DOHH2 (cell line): ENCODE measurements around the gene SRGAP1.

ENCODE experiments used
- H3F3A ChIP-seq: fragments of 200-600 bp; sonication (generic), shearing (Covaris generic); 2 replicates; pipeline ENCODE4 v1.6.0; 2016; ENCODE audit warnings: antibody characterized with exemption, mild to moderate bottlenecking; ENCODE audit not compliant: control insufficient read depth, insufficient read depth
- H3K27ac ChIP-seq: fragments of 200-600 bp; sonication (generic); 2 replicates; pipeline ENCODE4 v1.5.1; 2014; ENCODE audit warnings: low read depth, mild to moderate bottlenecking, low read length, moderate library complexity
- H3K27me3 ChIP-seq: fragments of 200-600 bp; sonication (generic); 2 replicates; pipeline ENCODE4 v1.6.1; 2014; ENCODE audit warnings: mild to moderate bottlenecking, low read length, mixed read lengths; ENCODE audit not compliant: control insufficient read depth
- H3K36me3 ChIP-seq: fragments of 200-600 bp; sonication (generic); 2 replicates; pipeline ENCODE4 v1.6.1; 2014; ENCODE audit warnings: mild to moderate bottlenecking, low read length, moderate library complexity, mixed read lengths; ENCODE audit not compliant: control insufficient read depth
- H3K4me1 ChIP-seq: fragments of 200-600 bp; sonication (generic); 2 replicates; pipeline ENCODE4 v1.6.1; 2014; ENCODE audit warnings: mild to moderate bottlenecking, low read length, mixed read lengths; ENCODE audit not compliant: control insufficient read depth
- H3K4me2 ChIP-seq: fragments of 200-600 bp; sonication (generic); 2 replicates; pipeline ENCODE4 v1.6.0; 2014; ENCODE audit warnings: mild to moderate bottlenecking, low read length, moderate library complexity
- H3K4me3 ChIP-seq: fragments of 200-600 bp; sonication (generic); 2 replicates; pipeline ENCODE4 v1.5.1; 2014; ENCODE audit warnings: mild to moderate bottlenecking, low read length, mixed read lengths
- H3K79me2 ChIP-seq: fragments of 200-600 bp; sonication (generic); 2 replicates; pipeline ENCODE4 v1.6.1; 2014; ENCODE audit warnings: mild to moderate bottlenecking, low read length, mixed read lengths; ENCODE audit not compliant: control insufficient read depth
- H3K9me2 ChIP-seq: fragments of 200-600 bp; sonication (generic); replicated peaks from 2 replicates; pipeline ENCODE4 v1.6.1; 2014; ENCODE audit warnings: mild to moderate bottlenecking, low read length, mixed read lengths; ENCODE audit not compliant: control insufficient read depth
- H3K9me3 ChIP-seq: fragments of 200-600 bp; sonication (generic); 2 replicates; pipeline ENCODE4 v1.6.1; 2014; ENCODE audit warnings: antibody characterized with exemption, low read length, mixed read lengths; ENCODE audit not compliant: control insufficient read depth, insufficient read depth
- H4K20me1 ChIP-seq: fragments of 200-600 bp; sonication (generic); 2 replicates; pipeline ENCODE4 v1.6.0; 2014; ENCODE audit warnings: low read depth, mild to moderate bottlenecking, antibody characterized with exemption, low read length, moderate library complexity; ENCODE audit not compliant: control insufficient read depth, insufficient read depth
- EZH2phosphoT487 ChIP-seq: fragments of 200-600 bp; sonication (generic); IDR thresholded peaks from 2 replicates; pipeline ENCODE4 v1.6.1; 2017; ENCODE audit warnings: borderline replicate concordance, mild to moderate bottlenecking, antibody characterized with exemption, low read length, moderate library complexity, mixed read lengths
- TF ChIP-seq, protein P1 (sequence below): fragments of 200-600 bp; sonication (generic); IDR thresholded peaks from one replicate; pipeline ENCODE4 v1.5.1; 2014; ENCODE audit warnings: antibody characterized with exemption, mild to moderate bottlenecking, low read depth, low read length; ENCODE audit not compliant: poor library complexity, severe bottlenecking

The SRGAP1 gene

DNA sequence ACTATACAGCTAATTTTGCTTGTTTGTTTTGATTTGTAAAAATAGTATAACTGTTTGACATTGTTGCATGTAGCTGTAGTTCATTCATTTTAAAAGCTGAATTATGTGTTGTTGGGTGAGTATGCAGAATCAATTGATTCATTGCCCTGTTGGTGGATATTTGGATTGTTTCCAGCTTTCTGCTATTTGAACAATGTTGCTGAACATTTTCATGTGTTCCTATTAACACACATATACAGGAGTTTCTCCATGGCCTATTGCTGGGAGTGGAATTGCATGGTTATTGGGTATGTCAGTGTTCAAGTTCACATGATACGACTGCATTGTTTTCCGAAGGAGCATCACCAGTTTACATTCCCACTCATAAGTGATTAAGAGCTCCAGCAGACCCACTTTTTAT, 75.3 kb downstream of the SRGAP1 start:
- peaks cover 30% of the 10 kb centered on the region for H3K4me1 ChIP-seq

DNA sequence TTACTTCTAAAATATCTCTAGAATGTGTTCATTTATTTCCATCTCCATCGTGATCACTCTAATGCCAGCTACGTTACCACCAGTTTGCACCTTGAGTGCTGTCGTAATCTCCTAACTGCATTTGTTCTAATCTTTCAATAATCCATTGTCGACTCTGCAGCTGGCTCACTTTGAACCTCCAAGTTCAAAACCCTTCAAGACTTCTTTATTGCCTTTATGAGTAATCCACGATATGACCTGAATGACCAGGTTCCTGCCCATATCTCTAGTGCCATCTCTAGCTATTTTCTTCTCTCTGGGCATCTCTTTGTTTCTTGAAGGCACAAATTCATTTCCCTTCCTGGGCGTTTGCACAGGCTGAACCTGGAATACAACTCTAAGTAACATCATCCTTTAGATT, 76.7 kb downstream of the SRGAP1 start:
- no peak overlapping the region for H3K27ac ChIP-seq
- peaks cover 38% of the 10 kb centered on the region for H3K4me1 ChIP-seq
- H3K27me3 ChIP-seq = no peaks in the 10 kb centered on the region
- TF ChIP-seq, protein P1, sequence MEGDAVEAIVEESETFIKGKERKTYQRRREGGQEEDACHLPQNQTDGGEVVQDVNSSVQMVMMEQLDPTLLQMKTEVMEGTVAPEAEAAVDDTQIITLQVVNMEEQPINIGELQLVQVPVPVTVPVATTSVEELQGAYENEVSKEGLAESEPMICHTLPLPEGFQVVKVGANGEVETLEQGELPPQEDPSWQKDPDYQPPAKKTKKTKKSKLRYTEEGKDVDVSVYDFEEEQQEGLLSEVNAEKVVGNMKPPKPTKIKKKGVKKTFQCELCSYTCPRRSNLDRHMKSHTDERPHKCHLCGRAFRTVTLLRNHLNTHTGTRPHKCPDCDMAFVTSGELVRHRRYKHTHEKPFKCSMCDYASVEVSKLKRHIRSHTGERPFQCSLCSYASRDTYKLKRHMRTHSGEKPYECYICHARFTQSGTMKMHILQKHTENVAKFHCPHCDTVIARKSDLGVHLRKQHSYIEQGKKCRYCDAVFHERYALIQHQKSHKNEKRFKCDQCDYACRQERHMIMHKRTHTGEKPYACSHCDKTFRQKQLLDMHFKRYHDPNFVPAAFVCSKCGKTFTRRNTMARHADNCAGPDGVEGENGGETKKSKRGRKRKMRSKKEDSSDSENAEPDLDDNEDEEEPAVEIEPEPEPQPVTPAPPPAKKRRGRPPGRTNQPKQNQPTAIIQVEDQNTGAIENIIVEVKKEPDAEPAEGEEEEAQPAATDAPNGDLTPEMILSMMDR = no peak
- no peaks in the 10 kb centered on the region for H3K9me3 ChIP-seq
- H4K20me1 ChIP-seq = no peaks in the 10 kb centered on the region
- H3K4me3 ChIP-seq = no peak overlapping the region
- H3K4me2 ChIP-seq = no peak overlapping the region
- H3K36me3 ChIP-seq = no peaks in the 10 kb centered on the region
- H3F3A ChIP-seq = no peaks in the 10 kb centered on the region
- H3K9me2 ChIP-seq = no peaks in the 10 kb centered on the region
- no peaks in the 10 kb centered on the region for H3K79me2 ChIP-seq

More for the DNA sequence above, 75.3 kb downstream of the SRGAP1 start:
- Histone ChIP-seq H3F3A (no peaks in the 10 kb centered on the region), H3K27ac (no peak overlapping the region), H3K36me3 (no peaks in the 10 kb centered on the region), H3K79me2 (no peaks in the 10 kb centered on the region), H3K9me2 (no peaks in the 10 kb centered on the region), H3K27me3 (no peaks in the 10 kb centered on the region), H4K20me1 (no peaks in the 10 kb centered on the region), H3K9me3 (no peaks in the 10 kb centered on the region), H3K4me3 (no peak overlapping the region), H3K4me2 (no peak overlapping the region)
- TF ChIP-seq, protein P1 = no peak
- TF ChIP-seq EZH2phosphoT487 = no peak

DNA sequence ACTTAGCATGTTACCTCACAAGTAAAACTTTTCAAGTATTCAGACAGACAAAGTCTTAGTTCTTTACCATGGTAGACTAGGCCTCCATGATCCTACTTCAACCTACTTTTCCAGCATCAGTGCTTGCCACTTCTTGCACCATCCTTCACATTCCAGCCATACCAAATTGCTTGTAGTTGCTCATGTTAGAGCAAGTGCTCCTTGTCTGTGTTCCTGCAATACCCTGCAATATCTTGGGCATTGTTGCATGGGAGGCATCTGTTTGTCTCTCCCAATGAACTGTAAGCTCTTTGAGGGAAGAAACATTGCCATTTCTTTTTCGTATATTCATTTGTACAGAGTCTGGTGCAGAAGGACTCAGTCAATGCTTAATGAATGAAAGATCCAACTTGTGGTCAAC, 78.0 kb downstream of the SRGAP1 start:
- H4K20me1 ChIP-seq = no peaks in the 10 kb centered on the region
- no peak overlapping the region for H3K27ac ChIP-seq
- no peak overlapping the region for H3K4me3 ChIP-seq
- no peaks in the 10 kb centered on the region for H3K36me3 ChIP-seq
- H3K79me2 ChIP-seq = no peaks in the 10 kb centered on the region
- H3K4me2 ChIP-seq = no peak overlapping the region
- H3K27me3 ChIP-seq = no peaks in the 10 kb centered on the region
- H3K9me2 ChIP-seq = no peaks in the 10 kb centered on the region
- H3K4me1 ChIP-seq = peaks cover 25% of the 10 kb centered on the region
- no peaks in the 10 kb centered on the region for H3F3A ChIP-seq
- H3K9me3 ChIP-seq = no peaks in the 10 kb centered on the region
- TF ChIP-seq, protein P1 = no peak
- no peak for TF ChIP-seq EZH2phosphoT487

DNA sequence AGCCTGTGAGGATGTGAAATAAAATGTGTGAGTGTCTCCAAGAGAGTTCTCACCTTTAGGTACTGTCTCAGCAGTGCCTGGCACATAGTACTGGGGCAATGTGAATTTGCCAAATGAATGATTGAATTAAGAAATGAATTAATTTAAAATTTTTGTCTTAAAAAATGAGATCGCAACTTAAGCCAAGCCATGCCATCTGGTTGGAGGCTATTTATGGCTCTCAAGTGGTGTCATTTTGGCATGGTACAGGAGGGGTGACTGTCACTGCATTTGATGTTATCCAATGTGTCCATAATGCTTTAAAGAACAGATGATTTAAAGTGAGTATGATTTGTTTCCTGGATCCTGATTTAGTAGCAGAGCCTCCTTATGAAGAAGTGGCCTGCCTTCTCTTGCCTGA, 80.3 kb downstream of the SRGAP1 start:
- H3K9me3 ChIP-seq = no peaks in the 10 kb centered on the region
- H3K27me3 ChIP-seq = no peaks in the 10 kb centered on the region
- H4K20me1 ChIP-seq = no peaks in the 10 kb centered on the region
- TF ChIP-seq, protein P1 = no peak
- no peak for TF ChIP-seq EZH2phosphoT487
- H3K4me2 ChIP-seq = no peak overlapping the region
- H3K79me2 ChIP-seq = no peaks in the 10 kb centered on the region
- H3K4me3 ChIP-seq = no peak overlapping the region
- no peaks in the 10 kb centered on the region for H3K36me3 ChIP-seq
- no peaks in the 10 kb centered on the region for H3F3A ChIP-seq
- no peaks in the 10 kb centered on the region for H3K9me2 ChIP-seq
- no peak overlapping the region for H3K27ac ChIP-seq
- H3K4me1 ChIP-seq = peaks cover 20% of the 10 kb centered on the region
